H9 (cell line): ENCODE data around the gene TK1. TPM values are rescaled to one million over a fixed set of nuclear protein-coding genes. Genes with fewer than 3 reads are reported as not detected.

Source experiments
- DNase-seq: peaks from one replicate; pipeline ENCODE4 v3.0.0-alpha.2; 2017
- H2AFZ ChIP-seq: one replicate; pipeline ENCODE4 v1.6.1; 2013; ENCODE audit warnings: mild to moderate bottlenecking, low read length, control low read depth, moderate library complexity
- H2AK5ac ChIP-seq: 2 replicates; pipeline ENCODE4 v1.6.1; 2013; ENCODE audit warnings: low read length, control low read depth, mixed read lengths; ENCODE audit not compliant: insufficient read length
- H2BK120ac ChIP-seq: one replicate; pipeline ENCODE4 v1.6.1; 2013; ENCODE audit warnings: low read depth, mild to moderate bottlenecking, low read length, control low read depth, inconsistent platforms; ENCODE audit not compliant: poor library complexity, severe bottlenecking
- H2BK12ac ChIP-seq: 2 replicates; pipeline ENCODE4 v1.6.1; 2013; ENCODE audit warnings: low read length, control low read depth, mixed read lengths, low read depth; ENCODE audit not compliant: insufficient read length
- H2BK15ac ChIP-seq: 2 replicates; pipeline ENCODE4 v1.6.1; 2013; ENCODE audit warnings: low read depth, low read length, control low read depth
- H2BK20ac ChIP-seq: one replicate; pipeline ENCODE4 v1.6.1; 2013; ENCODE audit warnings: low read depth, mild to moderate bottlenecking, low read length, control low read depth, inconsistent platforms; ENCODE audit not compliant: poor library complexity, severe bottlenecking
- H2BK5ac ChIP-seq: 2 replicates; pipeline ENCODE4 v1.6.1; 2013; ENCODE audit warnings: low read length, control low read depth, mixed read lengths; ENCODE audit not compliant: insufficient read length
- H3K14ac ChIP-seq: 2 replicates; pipeline ENCODE4 v1.6.1; 2013; ENCODE audit warnings: low read length, control low read depth; ENCODE audit not compliant: insufficient read depth
- H3K18ac ChIP-seq: 2 replicates; pipeline ENCODE4 v1.6.1; 2013; ENCODE audit warnings: low read depth, mild to moderate bottlenecking, mixed read lengths, low read length, control low read depth; ENCODE audit not compliant: insufficient read length
- H3K23ac ChIP-seq: 2 replicates; pipeline ENCODE4 v1.6.1; 2013; ENCODE audit warnings: low read length, control low read depth, mixed read lengths, low read depth; ENCODE audit not compliant: insufficient read length
- H3K23me2 ChIP-seq: 2 replicates; pipeline ENCODE4 v1.6.1; 2013; ENCODE audit warnings: low read depth, mild to moderate bottlenecking, mixed read lengths, low read length, control low read depth; ENCODE audit not compliant: insufficient read length, poor library complexity, severe bottlenecking
- H3K27ac ChIP-seq: 2 replicates; pipeline ENCODE4 v1.5.1; 2013; ENCODE audit warnings: low read length, control low read depth, mixed read lengths, low read depth; ENCODE audit not compliant: insufficient read length
- H3K27me3 ChIP-seq: 2 replicates; pipeline ENCODE4 v1.6.1; 2013; ENCODE audit warnings: low read length, control low read depth, inconsistent platforms; ENCODE audit not compliant: insufficient read depth
- H3K4ac ChIP-seq: 2 replicates; pipeline ENCODE4 v1.6.1; 2013; ENCODE audit warnings: low read depth, mild to moderate bottlenecking, control low read depth, inconsistent platforms, low read length, moderate library complexity
- H3K4me1 ChIP-seq: 2 replicates; pipeline ENCODE4 v1.6.1; 2013; ENCODE audit warnings: low read length, control low read depth, inconsistent platforms; ENCODE audit not compliant: insufficient read depth
- H3K4me2 ChIP-seq: 2 replicates; pipeline ENCODE4 v1.6.1; 2013; ENCODE audit warnings: low read length, control low read depth, mixed read lengths; ENCODE audit not compliant: insufficient read length, insufficient read depth
- H3K56ac ChIP-seq: 2 replicates; pipeline ENCODE4 v1.6.1; 2013; ENCODE audit warnings: low read depth, mild to moderate bottlenecking, mixed read lengths, low read length, control low read depth; ENCODE audit not compliant: insufficient read length
- H3K79me1 ChIP-seq: 2 replicates; pipeline ENCODE4 v1.6.1; 2013; ENCODE audit warnings: low read depth, mild to moderate bottlenecking, moderate library complexity, low read length, control low read depth, inconsistent platforms; ENCODE audit not compliant: insufficient read depth, poor library complexity, severe bottlenecking
- H3K79me2 ChIP-seq: 2 replicates; pipeline ENCODE4 v1.6.1; 2013; ENCODE audit warnings: low read length, control low read depth, inconsistent platforms; ENCODE audit not compliant: insufficient read depth
- H3K9ac ChIP-seq: 2 replicates; pipeline ENCODE4 v1.6.1; 2013; ENCODE audit warnings: low read length, control low read depth, mixed read lengths; ENCODE audit not compliant: insufficient read length; ENCODE audit errors: extremely low read depth
- H3K9me3 ChIP-seq: one replicate; pipeline ENCODE4 v1.6.1; 2013; ENCODE audit warnings: low read depth, low read length, inconsistent platforms; ENCODE audit not compliant: control insufficient read depth
- H3T11ph ChIP-seq: one replicate; pipeline ENCODE4 v1.6.1; 2013; ENCODE audit warnings: mild to moderate bottlenecking, low read length, control low read depth, inconsistent platforms
- H4K20me1 ChIP-seq: one replicate; pipeline ENCODE4 v1.6.1; 2013; ENCODE audit not compliant: control insufficient read depth, insufficient read length, insufficient read depth
- H4K5ac ChIP-seq: 2 replicates; pipeline ENCODE4 v1.6.1; 2013; ENCODE audit warnings: low read depth, mild to moderate bottlenecking, mixed read lengths, low read length, control low read depth; ENCODE audit not compliant: insufficient read length
- H4K8ac ChIP-seq: replicated peaks from 2 replicates; pipeline ENCODE4 v1.6.1; 2013; ENCODE audit warnings: low read length, control low read depth, mixed read lengths, low read depth; ENCODE audit not compliant: insufficient read length
- H4K91ac ChIP-seq: 2 replicates; pipeline ENCODE4 v1.6.1; 2013; ENCODE audit warnings: low read depth, mild to moderate bottlenecking, moderate library complexity, mixed read lengths, low read length, control low read depth; ENCODE audit not compliant: insufficient read length
- H3K27ac Mint-ChIP-seq, 3 experiments: 2 replicates in 2 of 3; 3 replicates in 1 of 3; pipeline ENCODE4 v1.8.0; 2020 to 2021; ENCODE audit warnings: mixed read lengths in 3 of 3, mild to moderate bottlenecking in 1 of 3, moderate library complexity in 1 of 3
- H3K27me3 Mint-ChIP-seq: 2 replicates; pipeline ENCODE4 v1.8.0; 2021; ENCODE audit warnings: low read depth, mild to moderate bottlenecking, moderate library complexity, mixed read lengths
- H3K36me3 Mint-ChIP-seq, 3 experiments: 2 replicates in 2 of 3; 3 replicates in 1 of 3; pipeline ENCODE4 v1.8.0; 2020 to 2021; ENCODE audit warnings: low read depth in 3 of 3, mixed read lengths in 3 of 3; ENCODE audit not compliant: insufficient read depth in 1 of 3
- H3K4me1 Mint-ChIP-seq, 2 experiments: 2 replicates each; pipeline ENCODE4 v1.8.0; 2020; ENCODE audit warnings: mixed read lengths in 2 of 2
- H3K4me3 Mint-ChIP-seq, 2 experiments: 2 replicates in 1 of 2; 3 replicates in 1 of 2; pipeline ENCODE4 v1.8.0; 2020 to 2021; ENCODE audit warnings: mild to moderate bottlenecking in 2 of 2, mixed read lengths in 2 of 2, moderate library complexity in 1 of 2
- H3K9me3 Mint-ChIP-seq, 2 experiments: 2 replicates in 1 of 2; 3 replicates in 1 of 2; pipeline ENCODE4 v1.8.0; 2020; ENCODE audit warnings: mild to moderate bottlenecking in 2 of 2, mixed read lengths in 2 of 2, moderate library complexity in 1 of 2
- CTCF ChIP-seq: fragments of 200-600 bp; sonication (generic); conservative IDR thresholded peaks from 3 replicates; pipeline ENCODE4 v1.8.0; 2021; ENCODE audit warnings: antibody characterized with exemption, mild to moderate bottlenecking
- WGBS: extraction: QIAGEN DNeasy Blood & Tissue Kit; methylation state at CpG from one replicate; pipeline ENCODE4 v1.1.7; 2013; ENCODE audit warnings: missing lambda C conversion rate, low lambda C conversion rate, mixed read lengths; ENCODE audit not compliant: insufficient read length; ENCODE audit errors: extremely low coverage; 5-methylcytosine and 5-hydroxymethylcytosine counted together
- total RNA-seq: library from RNA; stranded (reverse); gene quantifications from 2 replicates; pipeline ENCODE4 v1.2.1, GENCODE V29; 2021

Gene TK1
- total RNA-seq, 1 experiment from 2014 or later = 95.8 TPM

GRCh38 chr17:78174346-78174869 is 12.4 kb downstream of the TK1 start:
- no peak for DNase-seq
- H3K9ac ChIP-seq = no peak overlapping the region
- no CpG with 5 or more reads among the region's 15 CpGs for WGBS

More at GRCh38 chr17:78174346-78174869, 12.4 kb downstream of the TK1 start:
- Histone ChIP-seq H2BK12ac (no peak overlapping the region), H3K9me3 (no peaks in the 10 kb centered on the region), H3K18ac (no peak overlapping the region), H3K23ac (no peak overlapping the region), H4K8ac (no peak overlapping the region), H3K4me2 (no peak overlapping the region), H3K27me3 (no peaks in the 10 kb centered on the region), H2BK20ac (no peak overlapping the region), H3K79me2 (no peaks in the 10 kb centered on the region), H3K4me1 (no peaks in the 10 kb centered on the region; the same call in 1 of the 2 replicates), H2BK5ac (no peak overlapping the region), H2AFZ (no peak overlapping the region), H4K91ac (no peak overlapping the region), H3K4ac (no peak overlapping the region), H3K27ac (no peak overlapping the region), H4K5ac (no peak overlapping the region), H3T11ph (no peak overlapping the region), H2BK120ac (no peak overlapping the region), H2BK15ac (no peak overlapping the region), H4K20me1 (peaks cover 4% of the 10 kb centered on the region), H2AK5ac (no peak overlapping the region), H3K14ac (no peak overlapping the region), H3K79me1 (no peaks in the 10 kb centered on the region), H3K23me2 (no peaks in the 10 kb centered on the region), H3K56ac (no peak overlapping the region)
- peak overlapping the region in 2 of 3 experiments; percentile 59 to 80; a peak in 3 of 7 replicates for H3K27ac Mint-ChIP-seq
- H3K4me1 Mint-ChIP-seq = peaks cover 33 to 52% of the 10 kb centered on the region in 2 experiments
- H3K36me3 Mint-ChIP-seq = peaks cover 31 to 65% (median 52%) of the 10 kb centered on the region in 3 experiments
- TF ChIP-seq CTCF = no peak
- H3K4me3 Mint-ChIP-seq = no peak overlapping the region
- H3K27me3 Mint-ChIP-seq = no peaks in the 10 kb centered on the region; the same call in 1 of the 2 replicates
- H3K9me3 Mint-ChIP-seq = no peaks in the 10 kb centered on the region; a peak in 1 of 5 replicates
